HG02870 (cell line): ENCODE data around the gene ATP10B.

Experiments
- ATAC-seq: cut with Tn5 transposase; IDR thresholded peaks from one replicate; pipeline ENCODE4 v1.9.1; 2021; ENCODE audit warnings: mild to moderate bottlenecking, moderate library complexity; ENCODE audit not compliant: unreplicated experiment

Gene ATP10B

GRCh38 chr5:160520609-160521391, 331.2 kb downstream of the ATP10B start:
- ATAC-seq, result no peak

- no peak for ATAC-seq
These were observed 335.1 kb downstream of the ATP10B start for GRCh38 chr5:160516696-160517530.

GRCh38 chr5:160514866-160515265, 337.1 kb downstream of the ATP10B start:
- ATAC-seq, result no peak

GRCh38 chr5:160514191-160514590, 337.8 kb downstream of the ATP10B start:
- ATAC-seq, result no peak

GRCh38 chr5:160513485-160513884, 338.5 kb downstream of the ATP10B start:
- no peak for ATAC-seq
